ENCODE results near the gene GPD1L.

GPD1L gene

DNA sequence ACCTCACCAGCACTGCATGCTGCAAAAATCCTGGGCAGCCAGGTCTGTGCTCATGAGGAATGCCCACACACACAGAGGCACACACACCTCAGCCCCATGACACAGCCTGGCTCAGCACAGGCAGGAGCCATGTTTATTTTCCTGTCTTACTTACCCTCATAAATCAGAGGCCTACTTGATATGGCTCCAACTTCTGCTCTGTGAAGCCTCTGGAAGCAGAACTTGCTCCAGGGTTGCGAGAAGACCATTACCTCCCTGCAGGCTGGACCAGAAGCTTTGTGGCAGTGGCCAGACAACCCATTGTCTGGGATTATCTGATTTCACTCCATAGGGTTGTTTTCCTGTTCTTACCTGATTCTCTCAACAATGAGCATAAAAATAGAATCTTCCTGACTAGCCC lies 88.2 kb downstream of the GPD1L start:
- Histone ChIP-seq H3K4me1 (ENCODE audit: control insufficient read depth in 1 of 2, insufficient read depth in 1 of 2, low read depth in 1 of 2, low read length in 1 of 2) (no peaks in the 10 kb centered on the region), H3K27me3 (peaks cover 6% of the 10 kb centered on the region), H3K4me3 (ENCODE audit: low read depth in 1 of 2, low read length in 1 of 2) (no peak overlapping the region), H3K27ac (no peak overlapping the region), H3K36me3 (no peaks in the 10 kb centered on the region), H3K9me3 (no peaks in the 10 kb centered on the region)
- TF ChIP-seq CTCF (IDR thresholded peaks at IDR 0.05), result no peak

DNA sequence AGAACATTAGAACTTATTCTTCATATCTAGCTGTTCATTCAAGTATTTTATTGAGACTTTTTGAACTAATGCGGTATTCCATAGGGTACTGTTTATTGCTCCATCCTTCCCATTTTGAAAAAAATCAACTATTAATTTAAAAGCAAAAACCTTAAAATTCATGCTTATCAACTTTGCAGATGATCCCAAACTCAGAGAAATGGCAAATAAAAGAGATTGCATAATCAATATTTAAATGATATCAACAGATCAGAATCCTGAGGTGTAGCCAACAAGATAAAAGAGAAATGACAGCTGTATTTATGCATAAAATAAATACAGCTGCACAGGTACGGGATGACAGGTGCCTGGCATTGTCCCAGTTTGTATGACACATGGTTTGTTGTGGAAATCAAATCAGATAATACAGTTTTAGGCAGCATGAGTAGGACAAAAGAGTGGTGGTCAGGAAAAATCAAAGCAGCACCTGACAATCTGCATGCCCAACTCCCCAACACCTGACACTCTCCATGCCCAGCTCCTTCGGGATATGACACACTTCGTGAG lies 89.6 kb downstream of the GPD1L start:
- H3K4me3 ChIP-seq (ENCODE audit: low read depth in 1 of 2, low read length in 1 of 2), result no peak overlapping the region
- no peaks in the 10 kb centered on the region for H3K36me3 ChIP-seq
- H3K9me3 ChIP-seq, result no peaks in the 10 kb centered on the region
- no peak overlapping the region for H3K27ac ChIP-seq
- H3K27me3 ChIP-seq, result no peaks in the 10 kb centered on the region
- no peak for TF ChIP-seq CTCF (IDR thresholded peaks at IDR 0.05)
- no peaks in the 10 kb centered on the region for H3K4me1 ChIP-seq (ENCODE audit: control insufficient read depth in 1 of 2, insufficient read depth in 1 of 2, low read depth in 1 of 2, low read length in 1 of 2)

GRCh38 chr3:32197991-32198390 lies 91.6 kb downstream of the GPD1L start:
- no peaks in the 10 kb centered on the region for H3K36me3 ChIP-seq
- no peak for TF ChIP-seq CTCF (IDR thresholded peaks at IDR 0.05)
- H3K27me3 ChIP-seq, result no peaks in the 10 kb centered on the region
- no peaks in the 10 kb centered on the region for H3K4me1 ChIP-seq (ENCODE audit: control insufficient read depth in 1 of 2, insufficient read depth in 1 of 2, low read depth in 1 of 2, low read length in 1 of 2)
- no peaks in the 10 kb centered on the region for H3K9me3 ChIP-seq
- no peak overlapping the region for H3K27ac ChIP-seq
- H3K4me3 ChIP-seq (ENCODE audit: low read depth in 1 of 2, low read length in 1 of 2), result no peak overlapping the region

- Histone ChIP-seq H3K4me3 (ENCODE audit: low read depth in 1 of 2, low read length in 1 of 2) (no peak overlapping the region), H3K4me1 (ENCODE audit: control insufficient read depth in 1 of 2, insufficient read depth in 1 of 2, low read depth in 1 of 2, low read length in 1 of 2) (no peaks in the 10 kb centered on the region), H3K9me3 (no peaks in the 10 kb centered on the region), H3K27me3 (no peaks in the 10 kb centered on the region), H3K27ac (no peak overlapping the region), H3K36me3 (no peaks in the 10 kb centered on the region)
- no peak for TF ChIP-seq CTCF (IDR thresholded peaks at IDR 0.05)
These were observed 92.3 kb downstream of the GPD1L start for GRCh38 chr3:32198714-32199113.

- H3K4me3 ChIP-seq (ENCODE audit: low read depth in 1 of 2, low read length in 1 of 2), result no peak overlapping the region
- no peak overlapping the region for H3K27ac ChIP-seq
- no peaks in the 10 kb centered on the region for H3K9me3 ChIP-seq
- no peak for TF ChIP-seq CTCF (IDR thresholded peaks at IDR 0.05)
- H3K36me3 ChIP-seq, result no peaks in the 10 kb centered on the region
- H3K4me1 ChIP-seq (ENCODE audit: control insufficient read depth in 1 of 2, insufficient read depth in 1 of 2, low read depth in 1 of 2, low read length in 1 of 2), result no peaks in the 10 kb centered on the region
- no peaks in the 10 kb centered on the region for H3K27me3 ChIP-seq
These were observed 94.1 kb downstream of the GPD1L start for GRCh38 chr3:32200490-32200889.
